AG20443 (cell line): ENCODE results near the gene JMY.
A peak's percentile ranks its signal among the peaks of the same experiment; 100 is the strongest.
"Not testable (repeated sequence)": the region's sequence is repeated elsewhere in the genome, so short reads cannot be mapped to it uniquely, and the experiment has no call there.

ENCODE experiments used
- DNase-seq: peaks from one replicate; pipeline ENCODE4 v3.0.0; 2012; ENCODE audit warnings: low spot score, mixed read lengths

JMY gene

GRCh38 chr5:79236970-79237739 is 1.2 kb downstream of the JMY start:
- DNase-seq = peak; percentile 57

- DNase-seq = no peak
Measured at GRCh38 chr5:79237740-79238560, 2.0 kb downstream of the JMY start.

- DNase-seq = no peak
Measured at GRCh38 chr5:79240561-79240960, 4.6 kb downstream of the JMY start.

- no peak for DNase-seq
Measured at GRCh38 chr5:79241535-79241979, 5.6 kb downstream of the JMY start.

- no peak for DNase-seq
Measured at GRCh38 chr5:79242242-79243039, 6.5 kb downstream of the JMY start.

- no peak for DNase-seq
Measured at GRCh38 chr5:79243224-79243623, 7.3 kb downstream of the JMY start.

- not testable (repeated sequence) for DNase-seq
Measured at GRCh38 chr5:79254067-79254466, 18.1 kb downstream of the JMY start.

- DNase-seq = peak; percentile 32
Measured at GRCh38 chr5:79255786-79256557, 20.0 kb downstream of the JMY start.

GRCh38 chr5:79256563-79256962 is 20.6 kb downstream of the JMY start:
- DNase-seq = no peak

- DNase-seq = no peak
Measured at GRCh38 chr5:79257314-79257713, 21.4 kb downstream of the JMY start.

- no peak for DNase-seq
Measured at GRCh38 chr5:79258801-79259200, 22.9 kb downstream of the JMY start.

- no peak for DNase-seq
Measured at GRCh38 chr5:79259383-79259782, 23.5 kb downstream of the JMY start.

- no peak for DNase-seq
Measured at GRCh38 chr5:79259810-79260209, 23.9 kb downstream of the JMY start.

GRCh38 chr5:79261897-79262296 is 26.0 kb downstream of the JMY start:
- DNase-seq = no peak

- no peak for DNase-seq
Measured at GRCh38 chr5:79263290-79263689, 27.4 kb downstream of the JMY start.

GRCh38 chr5:79267180-79267579 is 31.2 kb downstream of the JMY start:
- DNase-seq = no peak

- no peak for DNase-seq
Measured at GRCh38 chr5:79269733-79270166, 33.8 kb downstream of the JMY start.

GRCh38 chr5:79273341-79273740 is 37.4 kb downstream of the JMY start:
- no peak for DNase-seq

- DNase-seq = no peak
Measured at GRCh38 chr5:79284846-79285245, 48.9 kb downstream of the JMY start.

- no peak for DNase-seq
Measured at GRCh38 chr5:79285285-79285684, 49.4 kb downstream of the JMY start.

- no peak for DNase-seq
Measured at GRCh38 chr5:79285833-79286232, 49.9 kb downstream of the JMY start.

GRCh38 chr5:79287380-79287779 is 51.4 kb downstream of the JMY start:
- no peak for DNase-seq
